ENCODE results near the gene HSD17B11. TPM values are rescaled to one million over a fixed set of nuclear protein-coding genes. Genes with fewer than 3 reads are reported as not detected.
A peak's percentile ranks its signal among the peaks of the same experiment; 100 is the strongest.

HSD17B11 gene
- total RNA-seq, 1 experiment from 2014 or later: 14.0 TPM

DNA sequence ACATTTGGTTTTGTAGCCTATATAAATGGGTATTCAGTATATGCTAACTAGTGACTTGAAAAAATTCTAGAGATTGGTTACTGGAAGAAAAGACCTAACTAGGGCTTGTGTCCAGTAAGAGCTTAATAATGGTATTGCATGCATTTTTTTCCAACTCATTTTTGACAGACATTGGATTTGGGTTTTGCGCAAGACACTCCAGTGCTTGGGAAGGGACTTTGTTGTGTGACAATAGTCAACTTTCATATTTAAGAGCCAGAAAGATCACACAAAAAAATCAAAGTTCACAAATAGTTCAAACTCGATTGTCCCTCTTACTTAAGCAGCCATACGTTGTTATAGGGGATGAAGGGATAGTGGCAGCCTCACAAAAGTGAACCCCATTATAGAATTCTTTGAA lies 1.2 kb upstream of the HSD17B11 start:
- H3K27ac Mint-ChIP-seq: no peak overlapping the region
- DNase-seq (ENCODE audit: low spot score) (no peak), ATAC-seq (no peak)
- H3K4me1 Mint-ChIP-seq: peaks cover 15% of the 10 kb centered on the region
- no peak overlapping the region for H3K4me3 Mint-ChIP-seq
- TF ChIP-seq JAZF1 (CRISPR knock-in tag; IDR thresholded peaks at IDR 0.05): no peak
- no peak for TF ChIP-seq STAT6 (CRISPR knock-in tag; conservative IDR thresholded peaks at IDR 0.05; ENCODE audit: low read depth)
- peaks cover 10% of the 10 kb centered on the region for H3K36me3 Mint-ChIP-seq
- POLR2A ChIA-PET: interaction anchor here (2.3 kb wide), 1 partner anchor 30 kb away, joined by 6 read pairs; the partner anchor contains the start of gene NUDT9
- CTCF ChIA-PET: interaction anchor here (0.9 to 2.4 kb wide), 4 partner anchors 12 to 703 kb away, joined by 3 to 18 read pairs (median 6); partner anchors contain the start of gene NUDT9
- H3K27me3 Mint-ChIP-seq (ENCODE audit: low read depth): no peaks in the 10 kb centered on the region
- peaks cover 6% of the 10 kb centered on the region for H3K9me3 Mint-ChIP-seq

DNA sequence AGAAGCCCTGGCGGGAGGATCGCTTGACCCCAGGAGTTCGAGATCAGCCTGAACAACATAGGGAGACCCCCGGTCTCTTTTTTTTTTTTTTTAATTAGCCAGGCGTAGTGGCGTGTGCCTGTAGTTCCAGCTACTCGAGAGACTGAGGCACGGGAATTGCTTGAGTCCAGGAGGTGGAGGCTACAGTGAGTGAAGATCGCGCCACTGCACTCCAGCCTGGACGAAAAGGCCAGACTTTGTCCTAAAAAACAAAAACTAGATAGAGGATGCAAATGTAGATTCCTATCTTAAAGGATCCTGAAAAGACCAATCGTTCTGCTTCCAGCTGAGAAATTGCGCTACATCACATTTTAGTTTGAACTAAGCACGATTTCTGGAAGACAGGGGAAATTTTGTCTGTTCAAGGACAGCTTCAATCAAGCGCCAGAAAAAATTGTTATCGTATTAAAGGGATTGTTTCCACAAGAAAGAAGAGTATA lies 627 bp upstream of the HSD17B11 start:
- Mint-ChIP-seq H3K27me3 (ENCODE audit: low read depth) (no peaks in the 10 kb centered on the region), H3K27ac (peak overlapping the region; percentile 96), H3K4me1 (peaks cover 15% of the 10 kb centered on the region), H3K4me3 (peak overlapping the region; percentile 82), H3K36me3 (peaks cover 10% of the 10 kb centered on the region), H3K9me3 (peaks cover 9% of the 10 kb centered on the region)
- CTCF ChIA-PET: interaction anchor here (0.9 to 2.5 kb wide), 12 partner anchors 7 to 703 kb away, joined by 3 to 18 read pairs (median 4); partner anchors contain the start of gene NUDT9
- DNase-seq (ENCODE audit: low spot score): no peak
- TF ChIP-seq, protein P1, sequence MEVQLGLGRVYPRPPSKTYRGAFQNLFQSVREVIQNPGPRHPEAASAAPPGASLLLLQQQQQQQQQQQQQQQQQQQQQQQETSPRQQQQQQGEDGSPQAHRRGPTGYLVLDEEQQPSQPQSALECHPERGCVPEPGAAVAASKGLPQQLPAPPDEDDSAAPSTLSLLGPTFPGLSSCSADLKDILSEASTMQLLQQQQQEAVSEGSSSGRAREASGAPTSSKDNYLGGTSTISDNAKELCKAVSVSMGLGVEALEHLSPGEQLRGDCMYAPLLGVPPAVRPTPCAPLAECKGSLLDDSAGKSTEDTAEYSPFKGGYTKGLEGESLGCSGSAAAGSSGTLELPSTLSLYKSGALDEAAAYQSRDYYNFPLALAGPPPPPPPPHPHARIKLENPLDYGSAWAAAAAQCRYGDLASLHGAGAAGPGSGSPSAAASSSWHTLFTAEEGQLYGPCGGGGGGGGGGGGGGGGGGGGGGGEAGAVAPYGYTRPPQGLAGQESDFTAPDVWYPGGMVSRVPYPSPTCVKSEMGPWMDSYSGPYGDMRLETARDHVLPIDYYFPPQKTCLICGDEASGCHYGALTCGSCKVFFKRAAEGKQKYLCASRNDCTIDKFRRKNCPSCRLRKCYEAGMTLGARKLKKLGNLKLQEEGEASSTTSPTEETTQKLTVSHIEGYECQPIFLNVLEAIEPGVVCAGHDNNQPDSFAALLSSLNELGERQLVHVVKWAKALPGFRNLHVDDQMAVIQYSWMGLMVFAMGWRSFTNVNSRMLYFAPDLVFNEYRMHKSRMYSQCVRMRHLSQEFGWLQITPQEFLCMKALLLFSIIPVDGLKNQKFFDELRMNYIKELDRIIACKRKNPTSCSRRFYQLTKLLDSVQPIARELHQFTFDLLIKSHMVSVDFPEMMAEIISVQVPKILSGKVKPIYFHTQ (CRISPR knock-in tag; IDR thresholded peaks at IDR 0.05): no peak
- TF ChIP-seq RORB (CRISPR knock-in tag; IDR thresholded peaks at IDR 0.05): no peak
- no peak for TF ChIP-seq STAT6 (CRISPR knock-in tag; conservative IDR thresholded peaks at IDR 0.05; ENCODE audit: low read depth)
- POLR2A ChIA-PET: interaction anchor here (0.7 to 2.3 kb wide), 3 partner anchors 28 to 83 kb away, joined by 5 to 8 read pairs (median 6); partner anchors contain the start of gene NUDT9
- no peak; the same call in 1 of the 2 replicates for ATAC-seq

GRCh38 chr4:87390551-87390890 lies 467 bp downstream of the HSD17B11 start:
- ATAC-seq (no peak), DNase-seq (ENCODE audit: low spot score) (no peak)
- Mint-ChIP-seq H3K27ac (peak overlapping the region; percentile 96), H3K4me1 (peaks cover 15% of the 10 kb centered on the region), H3K36me3 (peaks cover 13% of the 10 kb centered on the region), H3K9me3 (peaks cover 12% of the 10 kb centered on the region), H3K27me3 (ENCODE audit: low read depth) (no peaks in the 10 kb centered on the region), H3K4me3 (peak overlapping the region; percentile 82)
- ChIA-PET POLR2A (interaction anchor here (0.6 to 1.5 kb wide), 5 partner anchors 9 to 38 kb away, joined by 3 to 8 read pairs (median 3); partner anchors contain the start of gene NUDT9), CTCF (interaction anchor here (0.6 to 2.5 kb wide), 15 partner anchors 8 to 643 kb away, joined by 3 to 18 read pairs (median 4); partner anchors contain the start of gene NUDT9)
- TF ChIP-seq E2F5 (CRISPR knock-in tag; IDR thresholded peaks at IDR 0.05) (no peak), CREM (CRISPR knock-in tag; IDR thresholded peaks at IDR 0.05) (no peak), ZBTB21 (CRISPR knock-in tag; IDR thresholded peaks at IDR 0.05; ENCODE audit: borderline replicate concordance) (no peak), ZNF121 (CRISPR knock-in tag; IDR thresholded peaks at IDR 0.05) (no peak), ELF4 (CRISPR knock-in tag; IDR thresholded peaks at IDR 0.05; ENCODE audit: low read depth) (no peak), NFATC4 (CRISPR knock-in tag; IDR thresholded peaks at IDR 0.05) (no peak), SOX15 (CRISPR knock-in tag; IDR thresholded peaks at IDR 0.05) (no peak), ZNF423 (CRISPR knock-in tag; IDR thresholded peaks at IDR 0.05) (no peak), NFYB (CRISPR knock-in tag; conservative IDR thresholded peaks at IDR 0.05; ENCODE audit: low read depth) (no peak), ZNF263 (CRISPR knock-in tag; IDR thresholded peaks at IDR 0.05; ENCODE audit: low read depth) (no peak)
- TF ChIP-seq, protein P2, sequence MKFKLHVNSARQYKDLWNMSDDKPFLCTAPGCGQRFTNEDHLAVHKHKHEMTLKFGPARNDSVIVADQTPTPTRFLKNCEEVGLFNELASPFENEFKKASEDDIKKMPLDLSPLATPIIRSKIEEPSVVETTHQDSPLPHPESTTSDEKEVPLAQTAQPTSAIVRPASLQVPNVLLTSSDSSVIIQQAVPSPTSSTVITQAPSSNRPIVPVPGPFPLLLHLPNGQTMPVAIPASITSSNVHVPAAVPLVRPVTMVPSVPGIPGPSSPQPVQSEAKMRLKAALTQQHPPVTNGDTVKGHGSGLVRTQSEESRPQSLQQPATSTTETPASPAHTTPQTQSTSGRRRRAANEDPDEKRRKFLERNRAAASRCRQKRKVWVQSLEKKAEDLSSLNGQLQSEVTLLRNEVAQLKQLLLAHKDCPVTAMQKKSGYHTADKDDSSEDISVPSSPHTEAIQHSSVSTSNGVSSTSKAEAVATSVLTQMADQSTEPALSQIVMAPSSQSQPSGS (CRISPR knock-in tag; IDR thresholded peaks at IDR 0.05; ENCODE audit: borderline replicate concordance, low read depth): no peak
- TF ChIP-seq, protein P3, sequence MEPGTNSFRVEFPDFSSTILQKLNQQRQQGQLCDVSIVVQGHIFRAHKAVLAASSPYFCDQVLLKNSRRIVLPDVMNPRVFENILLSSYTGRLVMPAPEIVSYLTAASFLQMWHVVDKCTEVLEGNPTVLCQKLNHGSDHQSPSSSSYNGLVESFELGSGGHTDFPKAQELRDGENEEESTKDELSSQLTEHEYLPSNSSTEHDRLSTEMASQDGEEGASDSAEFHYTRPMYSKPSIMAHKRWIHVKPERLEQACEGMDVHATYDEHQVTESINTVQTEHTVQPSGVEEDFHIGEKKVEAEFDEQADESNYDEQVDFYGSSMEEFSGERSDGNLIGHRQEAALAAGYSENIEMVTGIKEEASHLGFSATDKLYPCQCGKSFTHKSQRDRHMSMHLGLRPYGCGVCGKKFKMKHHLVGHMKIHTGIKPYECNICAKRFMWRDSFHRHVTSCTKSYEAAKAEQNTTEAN (CRISPR knock-in tag; IDR thresholded peaks at IDR 0.05): no peak
- TF ChIP-seq, protein P4, sequence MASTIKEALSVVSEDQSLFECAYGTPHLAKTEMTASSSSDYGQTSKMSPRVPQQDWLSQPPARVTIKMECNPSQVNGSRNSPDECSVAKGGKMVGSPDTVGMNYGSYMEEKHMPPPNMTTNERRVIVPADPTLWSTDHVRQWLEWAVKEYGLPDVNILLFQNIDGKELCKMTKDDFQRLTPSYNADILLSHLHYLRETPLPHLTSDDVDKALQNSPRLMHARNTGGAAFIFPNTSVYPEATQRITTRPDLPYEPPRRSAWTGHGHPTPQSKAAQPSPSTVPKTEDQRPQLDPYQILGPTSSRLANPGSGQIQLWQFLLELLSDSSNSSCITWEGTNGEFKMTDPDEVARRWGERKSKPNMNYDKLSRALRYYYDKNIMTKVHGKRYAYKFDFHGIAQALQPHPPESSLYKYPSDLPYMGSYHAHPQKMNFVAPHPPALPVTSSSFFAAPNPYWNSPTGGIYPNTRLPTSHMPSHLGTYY (CRISPR knock-in tag; IDR thresholded peaks at IDR 0.05): no peak
